ENCODE measurements around the gene ARHGAP33.

Gene ARHGAP33

DNA sequence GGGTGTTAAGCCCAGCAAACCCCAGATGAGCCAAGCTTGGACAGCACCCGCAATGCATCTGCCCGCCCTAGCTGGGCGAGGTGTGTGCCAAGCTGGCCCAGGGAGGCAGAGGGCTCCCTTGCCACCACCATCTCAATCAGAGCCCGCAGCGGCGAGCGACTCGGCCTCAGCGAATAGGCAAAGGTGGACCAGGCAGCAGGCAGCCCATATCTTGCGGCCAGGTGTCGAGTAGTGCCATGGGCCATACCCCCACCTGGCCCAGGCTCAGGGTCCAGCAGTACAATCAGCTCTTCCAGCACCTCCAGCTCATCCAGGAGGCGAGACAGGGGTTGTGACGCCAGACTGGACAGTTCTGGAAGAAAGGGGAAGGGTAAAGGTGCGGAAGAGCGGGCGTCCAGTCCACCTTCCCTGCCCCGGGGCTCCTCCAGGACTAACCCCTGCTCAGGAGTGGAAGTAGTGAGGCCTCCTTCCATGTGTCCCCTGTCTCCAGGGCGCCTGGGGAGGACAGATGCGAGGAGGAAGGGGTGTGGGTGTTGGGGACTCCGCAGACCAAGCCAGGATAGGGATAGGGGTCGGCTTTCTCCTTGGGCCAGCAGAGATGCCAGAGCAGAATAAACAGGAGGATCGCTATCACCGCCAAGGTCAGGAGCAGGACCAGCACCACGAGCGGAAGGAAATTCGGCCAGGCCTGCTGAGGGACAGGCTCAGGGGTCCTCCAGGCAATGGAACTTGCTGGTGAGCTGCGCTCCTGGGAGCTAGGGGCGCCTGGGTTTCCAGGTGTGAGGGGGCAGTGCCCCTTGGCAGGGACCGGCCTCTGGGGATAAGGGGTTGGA lies 35.9 kb upstream of the ARHGAP33 start:
- no peak for DNase-seq

DNA sequence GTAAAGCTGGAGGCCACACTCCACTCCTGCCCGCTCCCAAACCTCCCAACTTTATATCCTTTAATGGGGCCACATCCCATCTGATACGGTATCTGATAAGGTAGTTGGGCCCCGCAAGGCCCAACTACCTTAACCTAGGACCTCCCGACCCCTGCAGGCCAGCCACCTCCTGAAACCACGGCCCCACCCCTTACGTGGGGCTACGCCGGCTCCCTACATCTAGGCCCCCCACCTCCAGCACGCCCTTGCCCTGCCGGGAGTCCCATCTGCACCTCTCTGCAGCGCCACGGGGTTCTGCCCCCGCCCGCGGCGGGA lies 35.3 kb upstream of the ARHGAP33 start:
- DNase-seq: no peak

DNA sequence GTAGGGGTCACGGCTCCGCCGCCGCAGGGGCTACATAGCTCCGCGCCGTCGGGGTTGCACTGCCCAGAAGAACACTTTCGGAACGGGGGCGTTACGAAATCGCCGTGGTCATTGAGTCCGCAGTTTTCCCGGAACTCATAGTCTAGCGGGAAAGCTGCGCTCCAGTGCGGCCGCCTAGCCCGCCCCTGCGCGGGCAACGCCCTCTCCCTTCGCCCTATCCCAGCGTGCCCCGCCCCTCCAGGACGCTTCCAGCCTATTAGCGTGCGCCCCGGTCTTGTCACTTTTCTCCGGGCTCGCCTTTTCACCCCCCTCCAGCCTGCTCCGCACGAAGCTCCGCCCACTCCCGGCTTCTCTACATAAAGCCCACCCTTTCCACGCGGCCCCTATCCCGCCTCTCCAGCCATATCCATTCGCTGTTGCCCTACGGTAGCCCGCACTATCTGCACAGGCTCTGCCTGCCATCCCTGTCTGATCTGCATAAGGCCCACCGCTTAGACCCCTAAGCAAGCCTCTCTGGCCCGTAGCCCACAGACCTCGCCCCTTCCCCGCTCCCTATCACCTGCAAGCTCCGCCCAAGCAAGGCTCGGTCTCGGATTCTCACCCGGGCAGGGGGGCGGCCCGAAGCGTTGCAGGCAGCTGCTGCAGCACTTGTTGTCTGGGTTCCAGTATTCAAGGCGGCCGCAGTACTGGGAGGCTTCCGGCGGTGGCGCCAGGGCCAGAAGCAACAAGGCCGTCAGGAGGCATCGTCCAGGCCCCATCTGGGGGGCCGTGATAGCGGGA lies 34.8 kb upstream of the ARHGAP33 start:
- DNase-seq: peak; percentile 88 to 97 (median 94)

DNA sequence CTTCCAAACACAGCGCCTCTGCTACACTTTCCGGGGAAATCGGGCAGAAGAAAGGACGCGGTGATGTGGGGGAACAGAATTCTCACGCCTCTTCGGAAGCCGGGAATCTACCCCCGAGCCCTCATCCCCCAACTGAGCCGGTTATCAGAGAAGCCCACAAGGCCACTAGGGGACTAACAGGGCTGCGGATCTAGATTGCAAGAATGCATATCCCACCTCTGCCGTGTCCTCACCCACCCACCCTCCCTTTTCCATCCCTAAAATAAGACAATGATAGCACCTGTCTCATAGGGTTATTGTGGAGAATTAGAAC lies 34.2 kb upstream of the ARHGAP33 start:
- no peak for DNase-seq

DNA sequence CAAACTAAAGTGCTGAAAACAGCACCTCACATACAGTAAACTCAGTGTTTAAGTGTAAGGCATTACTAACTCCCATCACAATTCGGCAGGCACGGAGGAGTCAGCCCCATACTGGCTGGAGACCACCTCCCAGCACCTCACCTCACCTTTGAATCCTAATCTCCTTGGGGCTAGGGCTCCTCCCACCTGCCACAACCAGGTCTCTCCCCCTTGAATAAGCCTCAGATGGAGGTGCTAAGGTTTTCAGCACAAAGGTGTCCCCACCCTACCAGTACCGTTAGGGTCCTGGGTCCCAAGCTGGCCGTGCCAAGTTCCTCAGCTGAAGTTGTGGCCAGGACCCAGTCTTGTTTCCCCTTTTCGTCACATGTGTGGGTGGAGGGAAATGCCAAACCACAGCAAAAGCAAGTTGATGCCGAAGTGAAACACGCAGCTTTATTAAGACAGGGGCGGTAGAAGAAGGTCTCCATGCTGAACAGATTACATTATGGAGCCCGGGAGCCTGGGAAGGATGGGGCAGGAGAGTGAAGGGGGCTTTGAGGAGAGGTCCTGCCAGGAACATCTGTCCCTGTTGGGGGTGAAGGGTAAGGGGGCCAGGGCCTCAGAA lies 33.1 kb upstream of the ARHGAP33 start, which contains the start of gene IGFLR1:
Gene IGFLR1, minus strand, starts transcription at position 332 of the 604 bp plus-strand sequence. CDS start 1,272 bp downstream, outside the sequence.
- DNase-seq: peak in 4 of 5 experiments; percentile 49 to 88 (median 57)

DNA sequence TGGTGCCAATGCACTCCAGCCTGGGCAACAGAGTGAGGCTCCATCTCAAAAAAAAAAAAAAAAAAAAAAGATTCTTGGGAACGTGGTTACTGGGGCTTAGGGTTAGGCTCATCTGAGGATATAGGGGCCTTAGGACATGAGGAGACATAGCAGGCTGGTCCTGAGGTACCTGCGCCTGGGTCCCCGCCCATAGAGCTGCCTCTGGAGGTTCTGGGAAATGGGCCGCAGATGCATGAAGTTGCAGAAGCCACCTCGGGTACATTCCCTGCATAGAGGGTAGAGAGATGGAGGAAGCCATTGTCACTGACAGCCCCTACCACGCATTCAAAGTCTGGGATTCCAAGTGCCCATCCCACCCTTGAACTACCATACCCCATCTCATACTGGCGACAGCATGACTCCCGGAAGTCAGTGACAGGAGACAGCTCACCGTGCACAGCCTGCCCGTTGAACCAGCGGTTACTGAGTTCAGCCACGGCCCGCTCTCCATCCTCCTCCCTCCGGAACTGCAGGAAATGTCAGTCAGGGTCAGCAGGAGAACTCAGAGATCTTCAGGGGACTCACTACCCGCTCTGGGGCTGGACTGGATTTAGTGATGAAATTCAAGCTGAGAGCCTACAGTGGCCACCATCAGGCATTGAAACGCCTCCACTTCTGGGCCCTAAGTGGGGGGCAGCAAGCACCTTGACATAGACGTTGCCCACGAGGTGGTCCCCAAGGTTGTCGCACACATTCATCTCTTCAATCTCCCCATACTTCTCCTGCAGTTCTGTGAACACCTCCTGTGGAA lies 31.5 kb upstream of the ARHGAP33 start:
- no peak for DNase-seq

DNA sequence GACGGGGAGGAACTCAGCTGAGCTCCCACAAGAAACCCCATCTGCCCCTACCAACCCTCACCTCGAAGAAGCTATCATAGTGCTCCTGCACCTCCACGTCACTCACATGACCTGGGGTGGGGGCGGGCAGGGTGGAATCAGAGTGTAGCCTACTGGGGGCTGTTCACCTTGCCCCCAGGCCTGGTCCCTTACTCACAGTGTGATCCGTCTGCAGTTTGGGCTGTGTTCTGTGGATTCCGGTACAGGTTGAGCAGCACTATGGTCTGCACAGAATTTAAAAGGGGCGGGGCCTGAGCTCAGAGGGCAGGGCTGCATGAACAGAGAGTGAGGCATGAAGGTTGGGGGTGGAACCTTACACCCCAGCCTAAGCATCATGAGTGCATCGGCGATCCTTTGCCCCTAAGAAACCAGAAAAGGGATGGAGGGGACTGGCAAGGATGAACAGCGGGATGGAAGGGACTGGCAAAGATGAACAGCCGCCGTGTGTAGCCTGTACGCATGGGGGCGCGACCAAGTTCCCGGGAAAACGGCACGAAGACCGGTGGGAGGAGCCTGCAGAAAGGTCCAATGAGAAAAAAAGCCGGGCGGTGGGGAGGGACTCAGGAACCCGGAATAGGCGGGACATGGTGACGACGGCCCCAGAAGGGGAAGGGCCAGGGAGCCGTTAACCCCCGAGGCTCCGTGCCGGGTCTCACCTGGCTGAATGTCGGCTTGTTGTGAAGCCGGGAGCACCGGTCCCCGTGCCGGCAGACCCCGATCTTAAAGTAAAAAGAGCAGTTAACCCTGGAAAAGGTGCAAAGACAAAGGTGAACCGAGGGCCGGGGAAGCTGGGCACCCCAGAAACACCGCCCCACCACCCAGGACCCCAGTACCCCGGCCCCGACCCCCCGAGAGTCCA lies 30.7 kb upstream of the ARHGAP33 start:
- DNase-seq: peak; percentile 78 to 96 (median 91)

DNA sequence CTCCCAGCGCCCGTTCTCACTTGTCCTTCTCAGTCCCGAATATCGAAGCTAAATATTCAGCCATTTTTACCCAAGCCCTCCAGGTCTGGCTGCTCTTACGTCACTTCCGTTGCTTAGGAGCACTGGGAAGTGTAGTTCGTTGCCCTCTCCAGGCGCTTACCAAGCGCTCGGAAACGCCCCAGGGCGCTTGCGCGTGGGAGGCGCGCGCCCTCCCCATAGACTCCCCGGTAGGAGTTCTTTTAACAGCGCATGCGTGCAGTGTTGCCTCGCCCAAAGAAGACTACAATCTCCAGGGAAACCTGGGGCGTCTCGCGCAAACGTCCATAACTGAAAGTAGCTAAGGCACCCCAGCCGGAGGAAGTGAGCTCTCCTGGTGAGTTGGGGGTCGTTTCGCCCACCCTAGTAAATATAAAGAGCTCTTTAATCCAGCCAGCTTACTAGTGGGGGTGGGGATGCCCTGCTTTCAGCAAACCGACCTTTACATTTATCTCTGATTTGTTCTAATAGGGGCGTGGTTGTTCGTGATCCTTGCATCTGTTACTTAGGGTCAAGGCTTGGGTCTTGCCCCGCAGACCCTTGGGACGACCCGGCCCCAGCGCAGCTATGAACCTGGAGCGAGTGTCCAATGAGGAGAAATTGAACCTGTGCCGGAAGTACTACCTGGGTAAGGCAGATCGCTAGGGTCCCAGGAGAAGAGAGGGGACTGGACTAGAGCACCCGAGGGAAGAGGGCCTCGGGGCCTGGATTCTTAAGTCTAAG lies 29.9 kb upstream of the ARHGAP33 start, which contains the start of the genes PSENEN and U2AF1L4:
Gene PSENEN, plus strand, starts transcription at position 324 of the 759 bp plus-strand sequence. Its CDS starts 280 bp downstream, at position 604.
Gene U2AF1L4, minus strand, starts transcription at position 91 of the 759 bp plus-strand sequence. Its CDS starts 27 bp downstream, at position 64.
- peak; percentile 88 to 99 (median 95) for DNase-seq

DNA sequence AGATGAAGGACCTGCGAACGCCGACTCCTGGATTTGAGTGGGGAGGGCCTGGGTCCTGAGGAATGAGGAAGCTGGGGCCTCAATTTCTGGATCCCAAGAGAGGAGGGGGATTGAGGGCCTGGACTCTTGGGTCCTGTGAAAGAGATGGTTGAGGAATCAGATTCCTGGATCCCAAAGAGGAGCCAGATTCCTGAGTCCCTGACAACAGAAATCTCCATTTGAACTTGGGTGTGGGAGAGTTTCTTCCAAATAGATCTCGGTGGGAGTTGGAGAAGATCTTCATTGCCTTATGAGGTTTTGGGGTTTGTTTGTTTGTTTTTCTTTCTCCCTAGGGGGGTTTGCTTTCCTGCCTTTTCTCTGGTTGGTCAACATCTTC lies 29.3 kb upstream of the ARHGAP33 start:
- DNase-seq: no peak

DNA sequence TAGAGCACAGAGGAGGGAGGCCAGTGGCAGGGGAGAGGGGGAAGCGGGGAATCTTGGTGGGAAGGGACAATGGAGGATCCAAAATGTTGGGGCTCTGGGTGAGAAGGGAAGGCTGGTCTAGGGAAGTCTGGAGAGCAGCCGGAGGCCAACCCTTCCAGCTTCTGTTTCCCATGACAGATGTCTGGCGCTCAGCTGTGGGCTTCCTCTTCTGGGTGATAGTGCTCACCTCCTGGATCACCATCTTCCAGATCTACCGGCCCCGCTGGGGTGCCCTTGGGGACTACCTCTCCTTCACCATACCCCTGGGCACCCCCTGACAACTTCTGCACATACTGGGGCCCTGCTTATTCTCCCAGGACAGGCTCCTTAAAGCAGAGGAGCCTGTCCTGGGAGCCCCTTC lies 28.8 kb upstream of the ARHGAP33 start:
- DNase-seq: no peak

DNA sequence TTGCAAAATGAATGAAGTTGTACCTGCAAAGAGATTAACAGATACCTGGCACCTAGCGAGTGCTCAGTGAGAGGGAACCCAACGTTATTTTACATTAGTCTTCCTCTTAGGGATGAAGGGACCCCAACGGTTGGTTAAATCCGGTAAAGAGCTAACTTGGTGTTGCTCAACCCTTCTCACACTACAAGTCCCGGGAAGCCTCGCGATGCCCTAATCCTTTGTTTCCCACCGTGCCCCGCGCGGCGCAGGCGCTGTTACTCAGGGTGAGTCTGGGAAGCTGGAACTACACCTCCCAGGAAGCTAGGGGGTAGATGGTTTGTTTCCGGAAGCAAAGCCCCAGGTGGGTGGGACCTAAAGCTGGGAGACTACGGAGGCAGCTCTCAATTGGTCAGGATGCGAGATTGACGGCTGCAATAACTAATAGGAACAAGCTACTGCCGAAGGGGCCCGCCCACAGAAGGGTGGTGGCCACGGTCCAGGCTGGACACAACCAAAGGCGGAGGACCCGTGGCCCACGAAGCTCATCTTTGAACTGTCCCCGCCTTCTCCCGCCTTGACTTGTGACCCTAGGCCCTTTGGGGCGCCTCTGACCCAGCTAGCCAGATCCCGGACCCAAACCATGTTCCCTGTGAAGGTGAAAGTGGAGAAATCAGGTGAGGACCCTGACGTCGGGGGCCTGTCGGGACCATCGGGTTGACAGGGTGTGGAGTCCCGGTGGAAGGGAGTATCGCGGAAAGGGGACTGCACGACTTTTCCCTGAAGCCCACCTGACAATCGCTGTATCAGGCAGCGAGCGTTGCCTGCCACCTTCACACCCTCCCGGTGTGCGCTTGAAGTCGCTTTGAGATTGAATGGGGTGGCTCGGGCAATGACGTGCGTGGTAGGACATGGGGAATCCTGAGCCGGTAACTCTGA lies 27.0 kb upstream of the ARHGAP33 start, which contains the start of gene LIN37:
Gene LIN37, plus strand, starts transcription at position 471 of the 915 bp plus-strand sequence. Its CDS starts 149 bp downstream, at position 620.
- DNase-seq: peak; percentile 96 to 99 (median 98)

DNA sequence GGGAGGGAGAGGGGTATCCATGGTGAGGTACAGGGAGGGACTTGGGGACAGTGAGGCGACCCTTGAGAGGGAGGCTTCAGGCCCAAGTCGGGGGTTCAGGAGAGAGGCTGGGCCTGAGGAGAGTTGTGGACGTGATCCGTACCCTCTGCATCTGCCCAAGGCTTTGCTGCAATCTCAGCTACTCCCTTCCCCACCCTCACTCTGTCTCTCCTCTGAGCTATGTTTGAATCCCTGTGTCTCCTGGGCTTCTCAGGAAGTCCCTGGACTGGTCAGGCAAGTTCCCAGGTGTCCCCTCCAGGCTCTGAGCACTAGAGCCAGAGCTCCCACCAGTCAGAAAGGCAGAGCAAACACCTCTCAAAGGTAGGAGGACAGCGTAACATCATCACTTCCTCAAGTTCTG lies 25.2 kb upstream of the ARHGAP33 start:
- DNase-seq: no peak

DNA sequence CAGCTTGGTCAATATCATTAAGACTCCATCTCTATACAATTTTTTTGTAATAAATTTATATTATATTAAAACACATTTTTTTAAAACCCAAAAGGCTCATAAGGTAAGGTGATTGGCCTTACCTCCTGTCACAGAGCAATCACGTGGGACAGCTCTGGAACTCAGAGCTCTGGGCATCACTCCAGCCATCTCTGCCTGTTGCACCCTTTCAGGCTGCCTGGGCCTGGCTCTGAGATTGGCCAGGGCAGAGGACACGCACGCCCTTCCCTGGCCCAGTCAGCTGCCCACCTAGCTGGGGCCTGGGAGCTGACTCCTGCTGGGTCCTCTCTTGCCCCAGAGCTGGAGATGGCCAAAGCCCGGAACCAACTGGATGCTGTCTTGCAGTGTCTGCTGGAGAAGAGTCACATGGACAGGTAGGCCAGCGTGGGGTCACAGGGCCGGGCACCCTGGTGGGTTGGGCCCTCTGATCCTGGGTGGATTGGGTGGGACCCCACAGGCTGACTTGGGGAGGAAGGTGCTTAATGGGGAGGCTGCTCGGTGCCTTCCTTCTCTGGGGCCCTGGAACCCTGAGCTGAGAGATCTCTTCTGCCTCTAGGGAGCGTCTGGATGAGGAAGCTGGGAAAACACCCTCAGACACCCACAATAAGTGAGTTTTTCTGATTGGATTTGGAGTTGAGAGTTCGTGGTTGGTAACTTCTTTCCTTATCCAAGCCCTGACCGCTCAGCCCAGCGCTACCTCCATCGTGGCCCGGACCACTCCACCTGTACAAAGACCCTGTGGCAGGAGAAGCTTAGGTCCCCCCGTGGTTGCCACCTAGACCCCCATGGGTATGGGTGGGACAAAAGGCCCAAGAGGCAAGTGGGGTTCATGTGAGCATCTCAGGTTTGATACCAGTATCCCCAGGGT lies 23.3 kb upstream of the ARHGAP33 start:
- no peak for DNase-seq

DNA sequence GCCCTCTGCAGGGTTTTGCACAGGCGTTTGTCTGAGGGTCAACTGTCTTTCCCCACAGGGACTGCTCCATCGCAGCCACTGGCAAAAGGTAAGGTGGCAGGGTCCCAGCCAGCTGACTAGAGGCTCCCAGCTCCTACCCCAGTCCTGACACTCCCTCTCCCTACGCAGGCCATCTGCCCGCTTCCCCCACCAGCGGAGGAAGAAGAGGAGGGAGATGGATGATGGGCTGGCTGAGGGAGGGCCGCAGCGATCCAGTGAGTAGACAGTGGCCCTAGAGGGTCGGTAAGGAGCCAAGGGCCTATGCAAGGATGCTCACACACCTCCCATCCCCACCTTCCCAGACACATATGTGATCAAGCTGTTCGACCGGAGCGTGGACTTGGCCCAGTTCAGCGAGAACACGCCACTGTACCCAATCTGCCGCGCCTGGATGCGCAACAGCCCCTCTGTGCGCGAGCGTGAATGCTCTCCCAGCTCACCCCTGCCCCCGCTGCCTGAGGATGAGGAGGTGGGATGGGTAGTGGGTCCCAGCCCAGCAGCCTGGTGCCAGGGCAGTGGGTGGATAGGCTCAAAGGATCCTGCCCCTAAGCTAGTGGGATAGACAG lies 22.5 kb upstream of the ARHGAP33 start:
- no peak for DNase-seq

DNA sequence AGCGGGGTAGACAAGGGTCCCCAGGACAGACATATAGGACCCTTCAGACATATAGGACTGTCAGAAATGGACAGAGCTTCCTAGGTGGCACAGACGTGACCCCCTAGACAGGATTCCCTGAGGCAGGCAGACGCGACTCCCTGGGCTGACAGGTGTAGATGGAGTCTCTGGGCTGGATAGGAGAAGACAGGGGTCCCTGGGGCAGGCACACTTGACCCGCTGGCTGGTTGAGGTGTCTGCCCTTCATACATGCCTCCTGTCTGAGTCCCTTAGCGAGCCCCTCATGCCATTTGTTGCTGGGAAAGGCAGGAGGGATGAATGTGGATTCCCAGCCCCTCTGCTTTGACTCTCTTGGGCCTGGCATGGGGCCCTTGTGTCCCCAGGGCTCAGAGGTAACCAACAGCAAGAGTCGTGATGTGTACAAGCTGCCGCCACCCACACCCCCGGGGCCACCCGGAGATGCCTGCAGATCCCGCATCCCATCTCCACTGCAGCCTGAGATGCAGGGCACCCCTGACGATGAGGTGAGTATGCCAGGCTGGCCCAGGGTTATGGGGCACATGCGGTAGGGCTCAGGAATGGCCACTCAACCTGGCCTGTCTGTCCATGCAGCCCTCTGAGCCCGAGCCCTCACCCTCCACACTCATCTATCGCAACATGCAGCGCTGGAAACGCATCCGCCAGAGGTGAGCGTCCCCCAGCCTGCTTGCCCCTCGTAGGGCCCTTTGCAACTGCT lies 21.6 kb upstream of the ARHGAP33 start:
- DNase-seq: no peak

DNA sequence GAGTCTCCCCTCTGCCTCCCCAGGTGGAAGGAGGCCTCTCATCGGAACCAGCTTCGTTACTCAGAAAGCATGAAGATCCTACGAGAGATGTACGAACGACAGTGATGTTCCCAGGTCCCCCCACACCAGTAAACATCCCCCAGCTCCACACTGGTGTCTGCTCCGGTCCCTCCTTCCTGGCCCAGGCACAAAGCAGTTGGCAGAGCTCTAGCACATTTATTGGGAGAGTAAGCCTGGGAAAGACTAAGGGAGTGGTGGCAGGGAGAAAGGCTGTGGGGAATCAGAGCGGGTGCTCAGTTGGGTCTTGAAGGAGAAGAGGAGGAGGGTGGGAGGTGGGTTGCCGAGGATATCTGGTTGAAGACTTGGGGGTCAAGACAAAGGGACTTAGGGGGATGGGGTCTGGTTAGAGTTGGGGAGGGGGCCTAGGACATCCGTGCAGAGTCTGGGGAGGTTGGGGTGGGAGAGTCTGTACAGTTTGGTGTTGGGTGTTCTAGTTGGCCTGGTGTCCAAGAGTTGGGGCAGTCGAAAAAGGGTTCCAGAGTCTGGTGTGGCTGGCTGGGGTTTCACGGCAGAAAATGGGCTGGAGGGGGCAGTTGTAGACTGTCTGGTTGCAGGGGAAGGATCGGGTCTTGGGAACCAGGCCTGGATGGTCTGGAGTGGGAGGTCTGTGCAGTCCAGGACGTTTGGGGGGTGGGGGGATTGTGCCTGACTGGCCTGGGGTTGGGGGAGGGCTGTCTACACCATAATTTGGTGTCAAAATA lies 20.8 kb upstream of the ARHGAP33 start:
- DNase-seq: no peak
